Fibroblast of lung (primary cell): Measurements from ENCODE around the gene SORCS2. TPM values are rescaled to one million over a fixed set of nuclear protein-coding genes. Genes with fewer than 3 reads are reported as not detected.

ENCODE experiments used
- DNase-seq, 2 donors: peaks; one replicate each; pipeline versions ENCODE4 v3.0.0 to v3.0.0-alpha.2; 2010; ENCODE audit warnings: low read depth in 2 of 2
- H2AFZ ChIP-seq: 2 replicates; pipeline ENCODE4 v1.5.1; 2012; ENCODE audit warnings: low read length, control low read depth, inconsistent platforms
- H3K27ac ChIP-seq: 2 replicates; pipeline ENCODE4 v1.5.1; 2011; ENCODE audit warnings: low read length, control low read depth; ENCODE audit not compliant: insufficient read depth
- H3K27me3 ChIP-seq: 2 replicates; pipeline ENCODE4 v1.5.1; 2011; ENCODE audit warnings: mild to moderate bottlenecking, low read length; ENCODE audit not compliant: control insufficient read depth, insufficient read depth
- H3K36me3 ChIP-seq: 2 replicates; pipeline ENCODE4 v1.5.1; 2011; ENCODE audit warnings: low read length; ENCODE audit not compliant: control insufficient read depth, insufficient read depth
- H3K4me1 ChIP-seq: 2 replicates; pipeline ENCODE4 v1.5.1; 2011; ENCODE audit warnings: low read length; ENCODE audit not compliant: control insufficient read depth, insufficient read depth; ENCODE audit errors: extremely low read depth
- H3K4me2 ChIP-seq: 2 replicates; pipeline ENCODE4 v1.5.1; 2011; ENCODE audit warnings: low read length, control low read depth; ENCODE audit not compliant: insufficient read depth; ENCODE audit errors: extremely low read depth
- H3K4me3 ChIP-seq, 4 experiments: fragments of 200-600 bp in 1 of 4; sonication (generic) in 1 of 4; replicated peaks in 1 of 4; 2 replicates each; pipeline ENCODE4 v1.5.1; 2011 to 2016; ENCODE audit warnings: low read length in 4 of 4, low read depth in 3 of 4, mild to moderate bottlenecking in 3 of 4, control low read depth in 2 of 4, inconsistent platforms in 1 of 4, mixed read lengths in 1 of 4; ENCODE audit not compliant: insufficient read depth in 1 of 4; ENCODE audit errors: control extremely low read depth in 1 of 4
- H3K79me2 ChIP-seq: 2 replicates; pipeline ENCODE4 v1.5.1; 2012; ENCODE audit warnings: mild to moderate bottlenecking, low read length, inconsistent platforms; ENCODE audit not compliant: control insufficient read depth, insufficient read depth
- H3K9ac ChIP-seq: 2 replicates; pipeline ENCODE4 v1.5.1; 2011; ENCODE audit warnings: mild to moderate bottlenecking, low read length, control low read depth; ENCODE audit not compliant: insufficient read depth
- H3K9me3 ChIP-seq: 2 replicates; pipeline ENCODE4 v1.5.1; 2012; ENCODE audit warnings: low read depth, low read length; ENCODE audit not compliant: control insufficient read depth, insufficient read depth
- H4K20me1 ChIP-seq: 2 replicates; pipeline ENCODE4 v1.5.1; 2011; ENCODE audit warnings: low read length; ENCODE audit not compliant: control insufficient read depth, insufficient read depth; ENCODE audit errors: extremely low read depth
- EZH2 ChIP-seq: IDR thresholded peaks from 2 replicates; pipeline ENCODE4 v1.5.1; 2012; ENCODE audit warnings: low read length, control low read depth, mild to moderate bottlenecking; ENCODE audit errors: missing control alignments
- polyA plus RNA-seq, 2 donors: library from polyadenylated mRNA; depleted of rRNA in 1 of 2; stranded (reverse) in 1 of 2; unstranded in 1 of 2; fragments of >200 nt; gene quantifications; 2 replicates each; pipeline ENCODE4 v1.2.1, GENCODE V29; 2011 to 2012; ENCODE audit warnings: missing spikeins in 1 of 2
- total RNA-seq: library from RNA; depleted of rRNA; stranded (reverse); fragments of >200 nt; gene quantifications from 2 replicates; pipeline ENCODE4 v1.2.1, GENCODE V29; 2014
- TF ChIP-seq, protein P1 (sequence below), 2 donors: IDR thresholded peaks in 1 of 2; conservative IDR thresholded peaks in 1 of 2; 1 replicate in 1 of 2; 2 replicates in 1 of 2; pipeline ENCODE4 v1.5.1; 2011 to 2012; ENCODE audit warnings: low read length in 2 of 2, control low read depth in 1 of 2, inconsistent platforms in 1 of 2, low read depth in 1 of 2, mild to moderate bottlenecking in 1 of 2

The SORCS2 gene
- total and polyA plus RNA-seq, 2 donors (not counting 1 experiment from before 2014, with no cell fraction given): 0.17 to 0.41 TPM

DNA sequence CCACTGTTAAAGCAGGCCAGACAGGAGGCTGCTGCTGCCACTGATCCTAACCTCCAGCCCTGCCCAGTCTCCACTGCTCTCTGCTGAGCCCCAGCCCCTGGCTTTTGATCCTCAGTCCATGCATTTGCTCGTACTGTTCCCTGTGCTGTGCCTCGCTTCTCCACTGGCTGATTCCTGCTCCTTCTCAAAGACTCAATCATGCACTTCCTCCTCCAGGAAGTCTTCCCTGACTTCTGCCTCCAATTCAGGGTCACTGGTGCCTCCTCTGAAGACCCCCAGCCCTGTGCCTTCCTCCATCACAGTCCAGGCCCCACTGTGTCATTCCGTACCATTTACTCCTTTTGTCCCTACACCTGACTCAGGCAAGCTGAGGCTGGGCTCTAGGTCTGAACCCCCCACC is 473.0 kb downstream of the SORCS2 start:
- no peak overlapping the region for H3K27ac ChIP-seq
- TF ChIP-seq, protein P1, sequence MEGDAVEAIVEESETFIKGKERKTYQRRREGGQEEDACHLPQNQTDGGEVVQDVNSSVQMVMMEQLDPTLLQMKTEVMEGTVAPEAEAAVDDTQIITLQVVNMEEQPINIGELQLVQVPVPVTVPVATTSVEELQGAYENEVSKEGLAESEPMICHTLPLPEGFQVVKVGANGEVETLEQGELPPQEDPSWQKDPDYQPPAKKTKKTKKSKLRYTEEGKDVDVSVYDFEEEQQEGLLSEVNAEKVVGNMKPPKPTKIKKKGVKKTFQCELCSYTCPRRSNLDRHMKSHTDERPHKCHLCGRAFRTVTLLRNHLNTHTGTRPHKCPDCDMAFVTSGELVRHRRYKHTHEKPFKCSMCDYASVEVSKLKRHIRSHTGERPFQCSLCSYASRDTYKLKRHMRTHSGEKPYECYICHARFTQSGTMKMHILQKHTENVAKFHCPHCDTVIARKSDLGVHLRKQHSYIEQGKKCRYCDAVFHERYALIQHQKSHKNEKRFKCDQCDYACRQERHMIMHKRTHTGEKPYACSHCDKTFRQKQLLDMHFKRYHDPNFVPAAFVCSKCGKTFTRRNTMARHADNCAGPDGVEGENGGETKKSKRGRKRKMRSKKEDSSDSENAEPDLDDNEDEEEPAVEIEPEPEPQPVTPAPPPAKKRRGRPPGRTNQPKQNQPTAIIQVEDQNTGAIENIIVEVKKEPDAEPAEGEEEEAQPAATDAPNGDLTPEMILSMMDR (conservative IDR thresholded peaks at IDR 0.05 in 1 of 2, IDR thresholded peaks at IDR 0.05 in 1 of 2; ENCODE audit: low read depth in 1 of 2, low read length in 2 of 2): no peak
- no peaks in the 10 kb centered on the region for H3K9me3 ChIP-seq
- H3K4me1 ChIP-seq: no peaks in the 10 kb centered on the region
- H3K4me2 ChIP-seq: no peak overlapping the region
- no peaks in the 10 kb centered on the region for H3K27me3 ChIP-seq
- H3K4me3 ChIP-seq: no peak overlapping the region
- H3K36me3 ChIP-seq: no peaks in the 10 kb centered on the region
- H2AFZ ChIP-seq: no peak overlapping the region
- no peaks in the 10 kb centered on the region for H3K79me2 ChIP-seq
- no peaks in the 10 kb centered on the region for H4K20me1 ChIP-seq
- no peak overlapping the region for H3K9ac ChIP-seq
- DNase-seq: no peak

DNA sequence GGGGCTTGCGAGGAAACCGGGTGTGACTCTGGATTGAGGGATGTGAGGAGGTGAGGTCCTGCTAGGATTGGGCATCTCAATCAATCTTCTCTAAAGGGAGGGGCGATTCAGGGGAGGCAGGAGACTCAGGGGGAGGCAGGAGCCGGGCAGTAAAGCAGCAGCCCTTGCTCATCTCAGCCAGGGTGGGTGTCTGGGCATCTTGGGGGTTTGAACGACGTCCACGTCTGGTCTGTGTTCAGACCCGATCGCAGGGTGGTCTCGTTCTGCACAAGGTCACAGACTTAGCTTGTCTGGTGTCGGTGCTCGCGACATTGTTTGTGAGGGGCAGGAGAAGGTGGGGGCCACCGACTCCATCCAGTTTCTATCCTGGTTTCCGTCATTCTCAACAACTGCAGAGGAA is 473.7 kb downstream of the SORCS2 start:
- no peak for TF ChIP-seq EZH2
- TF ChIP-seq, protein P1 (conservative IDR thresholded peaks at IDR 0.05 in 1 of 2, IDR thresholded peaks at IDR 0.05 in 1 of 2; ENCODE audit: low read depth in 1 of 2, low read length in 2 of 2): no peak
- no peak overlapping the region for H3K4me3 ChIP-seq
- no peak overlapping the region for H2AFZ ChIP-seq
- no peaks in the 10 kb centered on the region for H3K79me2 ChIP-seq
- no peak overlapping the region for H3K9ac ChIP-seq
- no peaks in the 10 kb centered on the region for H3K4me1 ChIP-seq
- H3K4me2 ChIP-seq: no peak overlapping the region
- DNase-seq: no peak
- no peaks in the 10 kb centered on the region for H3K36me3 ChIP-seq
- H3K27ac ChIP-seq: no peak overlapping the region
- no peaks in the 10 kb centered on the region for H3K9me3 ChIP-seq
- H4K20me1 ChIP-seq: no peaks in the 10 kb centered on the region
- no peaks in the 10 kb centered on the region for H3K27me3 ChIP-seq

DNA sequence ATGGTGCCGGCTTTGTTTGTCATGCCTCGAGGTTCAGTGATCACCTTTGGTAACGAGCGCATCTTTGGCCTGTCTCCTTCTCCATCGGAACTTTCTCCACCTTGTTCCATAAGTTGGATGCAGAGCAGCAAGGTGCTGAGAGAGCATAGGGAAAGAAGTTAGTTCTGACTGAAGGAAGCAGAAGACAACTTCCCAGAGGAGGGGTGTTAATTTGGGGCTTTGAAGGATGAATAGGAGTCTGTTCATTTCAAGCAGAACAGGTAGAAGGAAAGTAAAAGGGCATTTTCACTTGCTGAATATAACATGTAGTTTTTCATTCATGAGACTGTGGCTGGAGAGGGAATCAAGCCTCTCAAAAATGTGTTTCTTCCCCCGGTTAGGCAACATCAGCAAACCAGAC is 474.4 kb downstream of the SORCS2 start:
- Histone ChIP-seq H3K9me3 (no peaks in the 10 kb centered on the region), H3K27ac (no peak overlapping the region), H3K36me3 (no peaks in the 10 kb centered on the region), H4K20me1 (no peaks in the 10 kb centered on the region), H3K4me2 (no peak overlapping the region), H2AFZ (no peak overlapping the region), H3K9ac (no peak overlapping the region), H3K79me2 (no peaks in the 10 kb centered on the region), H3K27me3 (no peaks in the 10 kb centered on the region), H3K4me1 (no peaks in the 10 kb centered on the region), H3K4me3 (no peak overlapping the region)
- DNase-seq: no peak
- TF ChIP-seq, protein P1 (conservative IDR thresholded peaks at IDR 0.05 in 1 of 2, IDR thresholded peaks at IDR 0.05 in 1 of 2; ENCODE audit: low read depth in 1 of 2, low read length in 2 of 2): no peak
- TF ChIP-seq EZH2: no peak
